Amygdala (tissue), 56 donors: ENCODE results near the gene CORO1A.
"Not testable (repeated sequence)": the region's sequence is repeated elsewhere in the genome, so short reads cannot be mapped to it uniquely, and the experiment has no call there.

Experiments
- DNase-seq, 56 donors: peaks; one replicate each; lab custom pipeline; 2025; lab: John Stamatoyannopoulos, UW

The CORO1A gene

DNA sequence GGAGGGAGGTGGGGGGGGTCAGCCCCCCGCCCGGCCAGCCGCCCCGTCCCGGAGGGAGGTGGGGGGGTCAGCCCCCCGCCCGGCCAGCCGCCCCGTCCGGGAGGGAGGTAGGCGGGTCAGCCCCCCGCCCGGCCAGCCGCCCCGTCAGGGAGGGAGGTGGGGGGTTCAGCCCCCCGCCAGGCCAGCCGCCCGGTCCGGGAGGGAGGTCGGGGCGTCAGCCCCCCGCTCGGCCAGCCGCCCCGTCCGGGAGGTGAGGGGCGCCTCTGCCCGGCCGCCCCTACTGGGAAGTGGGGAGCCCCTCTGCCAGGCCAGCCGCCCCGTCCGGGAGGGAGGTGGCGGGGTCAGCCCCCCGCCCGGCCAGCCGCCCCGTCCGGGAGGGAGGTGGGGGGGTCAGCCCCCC, 14.0 kb upstream of the CORO1A start:
- DNase-seq: not testable (repeated sequence)

DNA sequence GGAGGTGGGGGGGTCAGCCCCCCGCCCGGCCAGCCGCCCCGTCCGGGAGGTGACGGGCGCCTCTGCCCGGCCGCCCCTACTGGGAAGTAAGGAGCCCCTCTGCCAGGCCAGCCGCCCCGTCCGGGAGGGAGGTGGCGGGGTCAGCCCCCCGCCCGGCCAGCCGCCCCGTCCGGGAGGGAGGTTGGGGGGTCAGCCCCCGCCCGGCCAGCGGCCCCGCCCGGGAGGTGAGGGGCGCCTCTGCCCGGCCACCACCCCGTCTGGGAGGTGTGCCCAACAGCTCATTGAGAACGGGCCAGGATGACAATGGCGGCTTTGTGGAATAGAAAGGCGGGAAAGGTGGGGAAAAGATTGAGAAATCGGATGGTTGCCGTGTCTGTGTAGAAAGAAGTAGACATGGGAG, 13.3 kb upstream of the CORO1A start:
- not testable (repeated sequence) for DNase-seq

DNA sequence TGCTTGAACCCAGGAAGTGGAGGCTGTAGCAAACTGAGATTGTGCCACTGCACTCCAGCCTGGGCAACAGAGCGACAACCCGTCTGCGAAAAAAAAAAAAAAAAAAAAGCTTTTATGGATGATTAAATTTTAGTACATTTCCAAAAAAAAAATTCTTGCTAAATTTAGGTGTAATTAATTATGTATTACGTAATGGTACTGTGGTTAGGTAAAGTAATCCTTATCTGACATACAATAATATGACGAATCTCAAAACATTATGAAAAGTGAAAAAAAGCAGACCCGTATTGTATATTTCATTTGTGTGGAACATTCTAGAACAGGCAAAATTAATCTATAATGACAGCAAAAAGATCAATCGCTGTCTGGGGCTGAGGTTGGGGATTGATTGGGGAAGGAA, 10.3 kb upstream of the CORO1A start:
- DNase-seq: no peak

DNA sequence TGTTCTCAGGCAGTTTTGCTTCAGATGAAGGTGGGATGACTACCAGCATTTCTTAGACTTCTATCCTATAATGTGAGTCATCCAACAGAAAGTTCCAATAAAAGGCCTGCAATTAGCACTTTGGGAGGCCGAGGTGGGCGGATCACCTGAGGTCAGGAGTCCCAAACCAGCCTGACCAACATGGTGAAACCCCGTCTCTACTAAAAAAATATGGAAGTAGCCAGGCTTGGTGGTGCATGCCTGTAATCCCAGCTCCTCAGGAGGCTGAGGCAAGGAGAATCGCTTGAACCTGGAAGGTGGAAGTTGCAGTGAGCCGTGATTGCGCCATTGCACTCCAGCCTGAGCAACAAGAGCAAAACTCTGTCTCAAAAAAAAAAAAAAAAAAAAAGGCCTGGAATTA, 6.5 kb upstream of the CORO1A start:
- not testable (repeated sequence) for DNase-seq

DNA sequence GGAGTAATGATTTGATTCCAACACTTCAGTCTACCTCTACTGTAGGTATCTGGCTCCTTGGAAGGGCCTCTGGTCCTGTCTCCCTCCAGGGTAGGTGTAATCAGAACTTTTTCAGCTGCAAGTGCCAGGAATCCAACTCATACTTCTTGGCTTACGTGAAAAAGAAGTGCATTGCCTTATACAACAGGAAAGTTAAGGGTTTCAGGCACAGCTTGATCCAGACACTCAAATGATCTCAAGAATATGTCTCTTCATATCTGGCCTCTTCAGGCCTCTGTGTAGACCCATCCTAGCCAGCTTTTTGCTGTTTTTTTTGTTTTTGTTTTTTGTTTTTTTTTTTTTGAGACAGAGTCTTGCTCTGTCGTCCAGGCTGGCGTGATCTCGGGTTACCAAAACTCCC, 4.2 kb upstream of the CORO1A start:
- no peak for DNase-seq

DNA sequence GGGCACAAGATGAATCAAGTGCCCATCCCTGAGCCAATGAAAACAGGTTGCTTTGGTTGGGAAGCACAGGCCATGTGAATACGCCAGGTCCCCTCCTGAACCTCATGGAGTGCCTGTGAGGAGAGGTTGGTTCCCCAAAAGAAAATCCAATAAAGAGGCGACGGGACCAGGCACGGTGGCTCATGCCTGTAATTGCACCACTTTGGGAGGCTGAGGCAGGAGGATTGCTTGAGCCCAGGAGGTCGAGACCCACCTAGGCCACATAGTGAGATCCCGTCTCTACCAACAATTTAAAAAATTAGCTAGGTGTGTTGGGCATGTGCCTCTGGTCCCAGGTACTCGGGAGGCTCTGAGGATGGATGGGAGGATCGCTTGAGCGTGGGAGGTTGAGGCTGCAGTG, 3.5 kb upstream of the CORO1A start:
- no peak for DNase-seq

DNA sequence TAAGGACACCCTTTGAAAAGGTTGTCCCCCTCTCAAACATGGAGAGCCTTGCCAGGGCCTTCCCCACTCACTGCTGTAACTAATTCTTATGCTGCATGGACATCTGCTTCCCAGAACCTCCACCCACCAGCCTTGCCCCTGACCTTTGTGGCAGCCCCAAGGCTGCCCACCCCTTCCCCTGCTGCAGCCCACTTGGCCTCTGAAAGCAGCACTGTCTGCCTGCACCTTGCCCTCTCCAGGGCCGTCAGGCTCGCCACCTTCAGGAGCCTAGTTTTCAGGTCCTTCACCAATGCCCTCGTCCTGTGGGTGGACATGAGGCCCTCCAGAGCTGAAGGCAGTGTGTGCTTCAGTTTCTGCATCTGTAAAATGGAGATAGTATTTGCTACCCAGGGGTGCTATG, 2.7 kb upstream of the CORO1A start:
- no peak for DNase-seq

DNA sequence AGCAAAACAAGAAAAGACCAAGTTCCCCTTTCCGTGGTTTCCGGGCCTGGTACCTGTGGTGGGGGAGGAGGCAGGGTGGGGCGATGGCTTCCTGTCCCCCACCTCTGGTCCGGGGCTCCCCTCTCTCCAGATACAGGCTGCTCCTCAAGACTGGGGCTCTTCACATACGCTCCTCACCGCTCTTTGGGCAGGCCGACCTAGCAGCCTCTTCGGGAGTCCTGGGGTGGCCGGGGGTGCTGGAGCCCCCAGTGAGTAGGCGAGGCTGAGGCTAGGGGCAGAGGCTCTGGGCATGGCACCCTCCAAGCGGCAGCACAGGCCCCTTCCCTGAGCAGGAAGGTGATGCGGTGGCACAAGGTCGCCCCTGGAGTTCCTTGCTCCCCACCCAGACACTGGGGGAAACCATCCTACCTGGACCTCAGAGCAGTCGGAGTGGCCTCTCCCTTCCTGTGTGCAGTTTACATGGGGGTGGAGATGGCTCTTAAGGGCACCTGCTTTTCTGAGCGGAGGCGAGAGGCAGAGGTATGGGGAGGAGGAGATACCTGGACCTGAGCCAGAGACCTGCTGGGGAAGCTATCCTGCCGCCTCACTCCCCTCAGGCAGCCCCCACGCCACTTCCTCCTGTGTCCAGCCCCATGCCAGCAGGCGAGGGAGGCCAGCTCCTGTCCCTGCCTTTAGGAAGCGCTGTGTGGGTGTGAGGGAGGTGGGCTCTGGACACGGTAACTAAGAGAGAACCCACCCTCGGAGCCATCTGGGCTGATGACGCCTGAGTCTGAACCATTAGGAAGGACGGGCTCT, 891 bp downstream of the CORO1A start:
- DNase-seq: peak in 26 of 56 donors; percentile 2 to 63 (median 36)

DNA sequence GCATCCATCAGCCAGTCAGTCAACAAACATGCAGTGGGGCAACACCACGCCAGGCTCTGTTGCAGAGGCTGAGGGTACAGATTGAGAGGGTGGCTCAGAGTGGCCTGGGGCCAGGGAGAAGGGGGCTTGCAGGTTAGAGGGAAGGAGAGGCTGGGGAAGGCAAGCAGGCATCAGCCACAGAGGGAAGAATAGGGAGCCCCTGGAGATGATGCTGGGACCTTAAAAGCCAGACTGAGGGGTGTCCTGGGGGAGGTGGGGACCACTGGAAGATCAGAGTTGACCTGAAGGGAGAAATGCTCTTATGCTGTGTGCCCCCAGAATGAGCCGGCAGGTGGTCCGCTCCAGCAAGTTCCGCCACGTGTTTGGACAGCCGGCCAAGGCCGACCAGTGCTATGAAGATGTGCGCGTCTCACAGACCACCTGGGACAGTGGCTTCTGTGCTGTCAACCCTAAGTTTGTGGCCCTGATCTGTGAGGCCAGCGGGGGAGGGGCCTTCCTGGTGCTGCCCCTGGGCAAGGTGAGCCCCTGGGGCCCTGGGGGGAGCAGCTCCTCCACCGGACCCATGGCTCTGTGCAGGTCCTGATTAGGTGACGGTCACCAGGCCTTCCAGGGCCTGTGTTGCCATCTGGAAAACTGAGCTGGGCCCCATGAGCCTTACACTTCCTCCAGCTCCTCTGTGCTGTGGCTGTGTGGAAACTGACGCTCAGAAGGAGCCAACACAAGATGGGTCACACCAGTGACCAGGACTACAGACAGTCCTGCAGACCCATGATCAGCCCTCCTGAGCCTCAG, 1.7 kb downstream of the CORO1A start:
- DNase-seq: peak in 2 of 56 donors; percentile 15 to 43

DNA sequence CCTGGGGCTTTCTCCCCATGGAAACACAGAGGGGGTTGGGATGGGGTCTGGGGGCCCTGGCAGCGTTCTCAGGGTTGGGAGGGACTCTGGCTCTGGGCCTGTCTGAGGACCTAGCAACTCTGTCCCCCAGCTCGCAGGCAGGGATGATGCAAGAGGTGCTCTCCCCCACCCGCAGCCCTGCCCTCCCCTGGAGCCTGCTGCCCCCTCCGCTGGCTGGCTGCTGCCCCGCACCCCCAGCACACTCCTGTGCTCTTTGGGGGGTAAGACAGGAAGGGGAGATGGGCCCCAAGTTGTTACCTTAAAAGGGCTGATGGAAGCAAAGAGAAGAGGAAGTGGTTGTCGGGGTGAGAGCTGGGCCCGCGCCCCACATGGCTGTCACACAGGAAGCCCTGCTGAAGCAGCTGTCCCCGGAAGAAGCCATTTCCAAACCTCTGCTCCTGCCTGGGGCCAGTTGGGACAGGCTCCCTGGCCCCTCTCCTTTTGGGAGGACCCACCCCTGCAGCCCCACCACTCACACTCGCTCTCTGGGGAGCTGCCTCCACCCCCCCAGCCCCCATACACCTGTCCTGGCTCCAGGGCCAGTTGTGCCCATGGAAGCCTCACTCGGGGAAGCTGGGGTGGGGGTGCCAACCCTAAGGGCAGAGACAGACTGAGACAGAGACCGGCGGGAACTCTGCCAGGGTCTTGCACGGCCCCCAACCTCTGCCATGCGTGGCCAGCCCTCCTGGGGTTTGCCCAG, 2.5 kb downstream of the CORO1A start:
- peak in 20 of 56 donors; percentile 5 to 51 (median 28) for DNase-seq

DNA sequence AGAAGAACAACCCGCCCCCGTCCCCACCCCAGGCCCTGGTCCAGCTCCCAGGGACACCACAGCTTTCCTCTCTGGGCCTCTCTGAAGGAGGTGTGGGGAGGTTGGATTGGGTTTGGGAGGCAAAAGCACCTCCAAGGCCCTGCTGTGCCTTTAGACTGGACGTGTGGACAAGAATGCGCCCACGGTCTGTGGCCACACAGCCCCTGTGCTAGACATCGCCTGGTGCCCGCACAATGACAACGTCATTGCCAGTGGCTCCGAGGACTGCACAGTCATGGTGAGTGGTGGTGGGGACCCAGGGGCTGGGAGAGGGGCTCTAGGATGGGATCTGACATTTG, 3.0 kb downstream of the CORO1A start:
- DNase-seq: no peak

DNA sequence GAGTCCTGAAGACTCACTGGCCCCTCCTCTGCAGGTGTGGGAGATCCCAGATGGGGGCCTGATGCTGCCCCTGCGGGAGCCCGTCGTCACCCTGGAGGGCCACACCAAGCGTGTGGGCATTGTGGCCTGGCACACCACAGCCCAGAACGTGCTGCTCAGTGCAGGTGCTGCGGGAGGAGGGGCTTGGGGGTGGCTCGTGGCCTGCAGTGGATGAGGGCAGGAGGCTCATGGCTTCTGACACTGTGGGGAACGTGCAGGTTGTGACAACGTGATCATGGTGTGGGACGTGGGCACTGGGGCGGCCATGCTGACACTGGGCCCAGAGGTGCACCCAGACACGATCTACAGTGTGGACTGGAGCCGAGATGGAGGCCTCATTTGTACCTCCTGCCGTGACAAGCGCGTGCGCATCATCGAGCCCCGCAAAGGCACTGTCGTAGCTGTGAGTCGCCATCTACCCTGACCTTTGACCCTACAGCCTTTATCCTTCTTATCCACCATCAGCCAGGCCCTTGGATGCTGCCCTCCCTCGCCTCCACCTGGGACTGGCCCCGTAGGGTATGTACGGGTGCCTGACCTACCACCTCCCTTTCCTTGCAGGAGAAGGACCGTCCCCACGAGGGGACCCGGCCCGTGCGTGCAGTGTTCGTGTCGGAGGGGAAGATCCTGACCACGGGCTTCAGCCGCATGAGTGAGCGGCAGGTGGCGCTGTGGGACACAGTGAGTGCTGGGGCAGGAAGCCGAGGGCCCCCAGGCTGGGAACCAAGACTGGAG, 3.6 kb downstream of the CORO1A start:
- DNase-seq: peak in 17 of 56 donors; percentile 8 to 68 (median 30)

DNA sequence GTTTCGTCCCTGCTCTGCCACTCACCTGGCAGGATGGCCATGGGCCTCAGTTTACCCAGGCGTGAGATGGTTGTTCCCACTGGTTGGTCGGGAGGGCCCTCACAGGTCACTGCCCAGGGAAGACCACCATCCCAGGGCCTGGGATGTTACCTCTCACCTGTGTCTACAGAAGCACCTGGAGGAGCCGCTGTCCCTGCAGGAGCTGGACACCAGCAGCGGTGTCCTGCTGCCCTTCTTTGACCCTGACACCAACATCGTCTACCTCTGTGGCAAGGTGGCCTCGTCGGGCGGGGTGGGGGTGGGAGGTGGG, 4.1 kb downstream of the CORO1A start:
- DNase-seq: no peak

DNA sequence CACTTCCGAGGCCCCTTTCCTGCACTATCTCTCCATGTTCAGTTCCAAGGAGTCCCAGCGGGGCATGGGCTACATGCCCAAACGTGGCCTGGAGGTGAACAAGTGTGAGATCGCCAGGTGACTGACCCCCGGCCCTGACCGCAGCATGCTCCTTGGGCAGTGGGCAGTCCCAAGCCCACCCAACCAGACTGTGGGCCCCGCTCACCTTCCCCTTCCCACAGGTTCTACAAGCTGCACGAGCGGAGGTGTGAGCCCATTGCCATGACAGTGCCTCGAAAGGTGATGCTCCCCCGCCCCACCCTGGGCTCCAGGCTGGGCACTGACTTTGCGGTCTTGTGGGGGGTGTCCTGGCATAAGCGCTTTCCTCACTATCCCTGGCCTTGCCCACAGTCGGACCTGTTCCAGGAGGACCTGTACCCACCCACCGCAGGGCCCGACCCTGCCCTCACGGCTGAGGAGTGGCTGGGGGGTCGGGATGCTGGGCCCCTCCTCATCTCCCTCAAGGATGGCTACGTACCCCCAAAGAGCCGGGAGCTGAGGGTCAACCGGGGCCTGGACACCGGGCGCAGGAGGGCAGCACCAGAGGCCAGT, 4.7 kb downstream of the CORO1A start:
- DNase-seq: no peak

DNA sequence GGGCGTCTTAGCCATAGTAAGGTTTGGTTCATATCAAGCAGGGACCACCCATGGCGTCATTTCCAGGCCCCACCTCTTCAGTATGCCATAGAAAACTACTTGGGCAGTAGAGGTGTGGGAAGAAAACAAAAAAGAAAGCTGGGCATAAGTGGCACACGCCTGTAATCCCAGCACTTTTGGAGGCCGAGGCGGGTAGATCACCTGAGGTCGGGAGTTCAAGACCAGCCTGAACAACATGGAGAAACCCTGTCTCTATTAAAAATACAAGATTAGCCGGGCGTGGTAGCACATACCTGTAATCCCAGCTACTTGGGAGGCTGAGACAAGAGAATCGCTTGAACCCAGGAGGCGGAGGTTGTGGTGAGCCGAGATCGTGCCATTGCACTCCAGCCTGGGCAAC, 7.8 kb downstream of the CORO1A start:
- DNase-seq: not testable (repeated sequence)

DNA sequence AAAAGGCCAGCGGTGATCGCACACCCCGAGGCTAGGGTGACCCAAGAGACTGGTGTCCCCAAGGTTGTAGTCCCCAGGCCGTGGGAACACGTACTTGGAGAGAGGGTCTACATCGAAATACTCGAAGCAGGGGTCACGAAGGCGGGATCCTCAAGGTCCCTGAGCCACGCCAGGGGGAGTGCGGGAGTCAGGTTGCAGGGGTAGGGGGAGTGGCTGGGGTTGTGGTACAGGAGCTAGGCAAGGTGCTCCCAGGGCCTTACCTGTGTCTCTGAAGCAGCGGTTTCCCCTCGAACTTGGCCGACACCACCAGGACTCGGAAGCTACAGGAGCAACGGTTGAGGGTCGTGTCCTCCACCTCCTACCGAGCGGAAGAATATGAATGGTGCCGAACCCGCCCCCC, 9.7 kb downstream of the CORO1A start:
- DNase-seq: not testable (repeated sequence)

DNA sequence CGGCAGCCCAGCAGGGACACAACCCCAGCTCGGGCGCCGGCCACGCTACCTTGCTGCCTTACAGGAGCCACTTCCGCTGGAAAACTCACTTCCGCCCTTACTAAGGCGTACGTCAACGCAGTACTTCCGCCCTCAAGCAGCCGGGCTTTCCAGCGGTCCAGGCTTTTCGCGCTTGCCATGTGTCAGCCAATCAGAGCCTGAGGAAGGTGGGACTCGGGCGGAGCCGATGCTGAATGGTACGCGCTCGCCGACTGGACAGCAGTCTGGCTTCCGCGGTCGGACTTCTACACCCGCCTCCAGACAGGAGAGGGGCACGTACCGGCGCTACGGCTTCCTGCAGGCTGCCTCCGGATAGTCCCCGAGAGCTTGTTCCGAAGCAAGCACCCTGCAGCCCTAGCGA, 10.2 kb downstream of the CORO1A start, which contains the start of the genes BOLA2B and SLX1A:
Gene BOLA2B, minus strand, starts transcription at position 52 of the 400 bp plus-strand sequence. CDS start 71 bp downstream, outside the sequence.
Gene SLX1A, plus strand, starts transcription at position 261 of the 400 bp plus-strand sequence. CDS start 210 bp downstream, outside the sequence.
- not testable (repeated sequence) for DNase-seq

DNA sequence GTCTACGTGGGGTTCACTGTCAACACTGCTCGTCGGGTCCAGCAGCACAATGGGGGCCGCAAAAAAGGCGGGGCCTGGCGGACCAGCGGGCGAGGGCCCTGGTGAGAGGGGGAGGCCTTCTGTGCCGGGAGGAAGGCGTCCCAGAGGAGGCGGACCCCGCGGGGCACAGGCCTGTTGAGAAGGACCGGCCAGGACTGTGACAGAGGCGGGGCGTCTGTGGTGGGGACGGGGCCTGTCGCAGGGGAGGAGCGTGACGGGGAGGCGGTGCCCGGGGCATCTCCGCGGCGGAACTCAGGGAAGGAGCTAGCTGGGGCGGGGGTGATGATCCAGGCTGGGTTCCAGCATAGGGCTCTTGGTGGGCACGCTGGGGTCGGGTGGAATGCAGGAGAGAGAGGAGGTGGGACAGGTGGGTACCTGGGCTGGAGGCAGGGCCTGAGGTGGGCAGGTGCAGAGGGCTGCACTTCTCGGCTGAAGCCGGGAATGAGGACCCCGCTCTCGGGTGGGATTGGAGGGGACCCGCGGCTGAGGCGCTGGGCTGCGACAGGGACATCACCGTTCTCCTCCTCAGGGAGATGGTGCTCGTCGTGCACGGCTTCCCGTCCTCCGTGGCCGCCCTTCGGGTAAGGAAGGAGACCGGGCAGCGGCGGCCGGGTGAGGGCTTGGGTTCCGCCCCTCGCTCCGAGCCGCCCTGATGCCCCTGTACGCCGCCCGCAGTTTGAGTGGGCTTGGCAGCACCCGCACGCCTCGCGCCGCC, 10.9 kb downstream of the CORO1A start:
- not testable (repeated sequence) for DNase-seq

DNA sequence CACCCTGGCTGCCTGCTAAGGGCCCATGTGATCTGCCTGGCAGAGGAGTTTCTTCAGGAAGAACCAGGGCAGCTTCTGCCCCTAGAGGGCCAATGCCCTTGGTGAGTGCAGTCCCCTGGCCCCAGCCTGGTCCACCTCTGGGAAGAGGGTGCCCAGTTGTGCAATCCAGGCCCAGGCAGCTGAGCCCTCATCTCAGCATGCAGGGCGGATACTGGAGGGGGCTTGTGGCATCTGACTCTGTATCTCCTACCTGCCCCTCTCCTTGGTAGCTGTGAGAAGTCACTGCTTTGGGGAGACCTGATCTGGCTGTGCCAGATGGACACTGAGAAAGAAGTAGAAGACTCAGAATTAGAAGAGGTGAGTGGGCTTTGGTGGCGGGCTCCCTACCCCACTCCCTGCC, 13.6 kb downstream of the CORO1A start:
- DNase-seq: not testable (repeated sequence)
